HG03442 (cell line): Measurements from ENCODE around the gene SHISAL2A.
"Not testable (repeated sequence)": the region's sequence is repeated elsewhere in the genome, so short reads cannot be mapped to it uniquely, and the experiment has no call there.

ENCODE experiments used
- ATAC-seq: cut with Tn5 transposase; IDR thresholded peaks from one replicate; pipeline ENCODE4 v1.9.1; 2021; ENCODE audit warnings: mild to moderate bottlenecking, moderate library complexity; ENCODE audit not compliant: unreplicated experiment

SHISAL2A gene

DNA sequence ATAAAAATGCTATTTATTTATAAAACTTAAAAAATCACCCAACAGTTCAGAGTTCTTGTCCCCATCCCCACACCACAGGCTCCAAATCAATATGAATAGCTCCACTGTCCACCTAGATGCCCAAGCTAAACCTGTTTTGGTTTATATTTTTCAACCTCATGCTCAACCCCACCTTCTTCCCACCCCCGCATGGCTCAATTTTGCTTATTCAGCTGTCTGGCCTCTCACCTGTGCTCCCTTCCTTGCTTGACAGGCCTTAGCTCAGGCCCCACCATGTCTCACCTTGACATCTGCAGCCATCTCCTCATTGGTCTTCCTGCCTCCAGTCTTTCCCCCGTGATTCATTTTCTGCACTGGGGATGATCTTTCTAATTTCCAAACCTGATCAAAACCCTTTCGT is 47.4 kb downstream of the SHISAL2A start:
- no peak for ATAC-seq

DNA sequence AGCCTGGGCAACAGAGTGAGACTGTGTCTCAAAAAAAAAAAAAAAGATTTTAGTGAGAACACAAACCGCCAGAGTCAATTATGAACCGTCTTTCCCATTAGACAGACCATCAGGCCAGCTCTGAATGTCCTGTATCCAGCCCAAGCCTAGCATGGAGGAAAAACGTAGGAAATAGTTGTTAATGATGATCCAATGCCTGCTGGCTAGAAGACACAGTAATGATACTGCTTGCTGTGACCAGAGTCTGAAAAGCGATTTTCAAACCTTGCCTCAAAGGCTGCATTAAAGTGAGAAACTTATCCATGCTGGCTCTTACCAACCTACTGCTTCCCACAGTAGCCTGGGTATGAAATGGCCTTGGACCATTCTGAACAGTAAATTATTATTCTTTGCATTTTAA is 48.2 kb downstream of the SHISAL2A start:
- no peak for ATAC-seq

DNA sequence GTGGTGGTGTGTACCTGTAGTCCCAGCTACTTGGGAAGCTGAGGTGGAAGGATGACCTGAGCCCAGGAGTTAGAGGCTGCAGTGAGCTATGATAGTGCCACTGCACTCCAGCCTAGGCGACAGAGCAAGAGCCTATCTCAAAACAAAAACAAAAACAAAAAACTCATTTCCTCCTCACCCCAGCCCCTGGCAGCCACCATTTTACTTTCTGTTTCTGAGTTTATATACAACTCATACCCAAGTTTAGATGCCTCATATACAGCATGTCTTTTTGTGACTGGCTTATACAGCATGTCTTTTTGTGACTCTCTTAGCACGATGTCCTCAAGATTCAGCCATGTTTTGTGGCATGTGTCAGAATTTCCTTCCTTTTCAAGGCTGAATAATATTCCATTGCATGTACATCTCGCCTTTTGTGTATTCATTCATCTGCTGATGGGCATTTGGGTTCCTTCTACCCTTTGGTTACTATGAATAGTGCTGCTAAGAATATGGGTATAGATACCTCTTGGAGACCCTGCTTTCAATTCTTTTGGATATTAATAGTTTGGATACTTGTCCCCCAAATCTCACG is 50.5 kb downstream of the SHISAL2A start:
- no peak for ATAC-seq

- ATAC-seq, result no peak
Measured at GRCh38 chr1:52684545-52684944, 51.6 kb downstream of the SHISAL2A start.

DNA sequence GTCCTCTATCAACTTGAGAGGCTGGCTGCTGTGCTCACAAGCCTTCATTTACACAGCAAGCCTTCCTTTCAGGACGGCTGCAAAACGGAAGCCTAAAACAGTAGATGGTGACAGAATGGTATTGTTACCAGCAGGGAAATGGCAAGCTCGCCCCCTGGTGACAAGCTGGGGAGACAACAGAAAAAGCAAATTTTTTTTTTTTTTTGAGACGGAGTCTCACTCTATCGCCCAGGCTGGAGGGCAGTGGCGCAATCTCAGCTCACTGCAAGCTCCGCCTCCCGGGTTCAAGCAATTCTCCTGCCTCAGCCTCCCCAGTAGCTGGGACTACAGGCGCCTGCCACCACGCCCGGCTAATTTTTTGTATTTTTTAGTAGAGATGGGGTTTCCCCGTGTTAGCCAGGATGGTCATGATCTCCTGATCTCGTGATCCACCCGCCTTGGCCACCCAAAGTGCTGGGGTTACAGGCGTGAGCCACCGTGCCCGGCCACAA is 53.3 kb downstream of the SHISAL2A start:
- not testable (repeated sequence) for ATAC-seq

DNA sequence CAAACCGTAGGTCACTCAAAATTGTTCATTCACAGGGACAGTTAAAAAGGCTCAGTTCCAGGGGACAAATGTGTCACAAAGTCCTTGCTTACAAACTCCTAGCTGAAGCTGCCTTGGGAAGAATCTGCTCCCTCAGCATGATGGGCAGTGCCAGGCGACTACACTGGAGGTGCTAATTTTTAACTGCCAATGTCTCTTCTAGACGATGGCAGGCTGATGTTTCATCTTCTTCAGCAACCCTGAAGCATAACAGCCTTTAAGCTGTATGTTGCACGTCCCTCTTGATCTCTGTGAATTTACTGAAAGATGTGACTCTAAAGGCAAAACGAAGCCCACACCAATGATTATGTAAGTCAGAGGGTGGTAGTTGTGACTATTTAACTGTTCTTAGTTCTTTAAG is 53.9 kb downstream of the SHISAL2A start:
- ATAC-seq, result no peak

DNA sequence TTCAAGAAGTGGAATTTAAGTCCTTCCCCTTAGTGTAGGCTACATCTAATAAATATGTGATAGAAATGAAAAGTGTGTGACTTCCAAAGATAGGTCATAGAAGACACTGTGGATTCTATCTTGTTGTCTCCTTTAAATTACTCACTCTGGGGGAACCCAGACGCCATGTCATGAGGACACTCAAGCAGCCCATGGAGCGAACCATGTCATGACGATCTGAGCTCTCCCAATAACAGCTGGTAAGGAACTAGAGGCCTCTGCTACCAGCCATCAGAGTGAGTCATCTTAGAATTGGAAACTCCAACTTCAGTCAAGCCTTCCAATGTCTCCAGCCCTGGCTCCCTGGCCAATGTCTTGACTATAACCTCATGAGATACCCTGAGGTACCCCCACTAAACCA is 58.9 kb downstream of the SHISAL2A start:
- ATAC-seq, result no peak

- no peak for ATAC-seq
Measured at GRCh38 chr1:52692697-52693096, 59.7 kb downstream of the SHISAL2A start.

- ATAC-seq, result not testable (repeated sequence)
Measured at GRCh38 chr1:52693351-52693750, 60.4 kb downstream of the SHISAL2A start.

- no peak for ATAC-seq
Measured at GRCh38 chr1:52693843-52694242, 60.9 kb downstream of the SHISAL2A start.

- ATAC-seq, result no peak
Measured at GRCh38 chr1:52695627-52696026, 62.7 kb downstream of the SHISAL2A start.

- peak; percentile 54 for ATAC-seq
Measured at GRCh38 chr1:52697795-52698674, 65.1 kb downstream of the SHISAL2A start, which contains the start of gene COA7. Gene COA7, minus strand, starts transcription at chr1:52698347. Its CDS starts 21 bp downstream, at chr1:52698326.

GRCh38 chr1:52702886-52703787 is 70.2 kb downstream of the SHISAL2A start:
- peak; percentile 86 for ATAC-seq

GRCh38 chr1:52706136-52706670 is 73.2 kb downstream of the SHISAL2A start:
- no peak for ATAC-seq
